ENCODE measurements around the gene PTPRD. TPM values are rescaled to one million over a fixed set of nuclear protein-coding genes. Genes with fewer than 3 reads are reported as not detected.

PTPRD gene
- total RNA-seq, 1 experiment from 2014 or later, result 69.6 TPM

DNA sequence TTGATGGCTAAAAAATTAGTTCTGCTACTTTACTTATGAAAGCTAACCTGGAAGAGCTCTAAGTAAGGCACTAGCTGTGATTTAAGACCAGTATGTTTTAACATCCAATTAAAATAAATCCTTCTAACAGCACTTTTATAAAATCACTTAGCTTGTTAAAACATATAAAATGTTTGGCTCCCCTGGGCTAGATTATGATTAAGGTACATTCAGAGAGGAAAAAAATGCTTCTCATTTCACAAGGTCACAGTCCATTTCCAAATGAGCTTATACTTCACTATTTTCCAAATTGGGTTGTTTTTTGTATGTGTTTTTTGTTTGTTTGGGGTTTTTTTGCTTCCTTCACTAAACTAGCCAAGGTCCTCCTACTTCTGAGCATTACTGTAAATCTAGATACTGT is 1938.3 kb downstream of the PTPRD start:
- H3K4me3 Mint-ChIP-seq, result no peak overlapping the region
- CTCF ChIA-PET, result interaction anchor here (0.6 to 1.9 kb wide), 7 partner anchors 10 to 1268 kb away, joined by 3 to 11 read pairs (median 4); no protein-coding TSS in a partner anchor
- no peaks in the 10 kb centered on the region for H3K36me3 Mint-ChIP-seq
- no peaks in the 10 kb centered on the region for H3K27me3 Mint-ChIP-seq (ENCODE audit: low read depth)
- no peak overlapping the region for H3K27ac Mint-ChIP-seq
- peaks cover 27% of the 10 kb centered on the region for H3K4me1 Mint-ChIP-seq
- POLR2A ChIA-PET, result no interaction called here
- H3K9me3 Mint-ChIP-seq, result no peaks in the 10 kb centered on the region
- no peak for DNase-seq (ENCODE audit: low spot score)
- TF ChIP-seq SMAD4 (CRISPR knock-in tag; IDR thresholded peaks at IDR 0.05), result no peak
- TF ChIP-seq, protein P1, sequence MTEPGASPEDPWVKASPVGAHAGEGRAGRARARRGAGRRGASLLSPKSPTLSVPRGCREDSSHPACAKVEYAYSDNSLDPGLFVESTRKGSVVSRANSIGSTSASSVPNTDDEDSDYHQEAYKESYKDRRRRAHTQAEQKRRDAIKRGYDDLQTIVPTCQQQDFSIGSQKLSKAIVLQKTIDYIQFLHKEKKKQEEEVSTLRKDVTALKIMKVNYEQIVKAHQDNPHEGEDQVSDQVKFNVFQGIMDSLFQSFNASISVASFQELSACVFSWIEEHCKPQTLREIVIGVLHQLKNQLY (CRISPR knock-in tag; IDR thresholded peaks at IDR 0.05), result no peak
- TF ChIP-seq, protein P2, sequence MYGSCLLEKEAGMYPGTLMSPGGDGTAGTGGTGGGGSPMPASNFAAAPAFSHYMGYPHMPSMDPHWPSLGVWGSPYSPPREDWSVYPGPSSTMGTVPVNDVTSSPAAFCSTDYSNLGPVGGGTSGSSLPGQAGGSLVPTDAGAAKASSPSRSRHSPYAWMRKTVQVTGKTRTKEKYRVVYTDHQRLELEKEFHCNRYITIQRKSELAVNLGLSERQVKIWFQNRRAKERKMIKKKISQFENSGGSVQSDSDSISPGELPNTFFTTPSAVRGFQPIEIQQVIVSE (CRISPR knock-in tag; IDR thresholded peaks at IDR 0.05; ENCODE audit: borderline replicate concordance), result no peak
- TF ChIP-seq PRRX2 (CRISPR knock-in tag; IDR thresholded peaks at IDR 0.05), result no peak
- TF ChIP-seq, protein P3, sequence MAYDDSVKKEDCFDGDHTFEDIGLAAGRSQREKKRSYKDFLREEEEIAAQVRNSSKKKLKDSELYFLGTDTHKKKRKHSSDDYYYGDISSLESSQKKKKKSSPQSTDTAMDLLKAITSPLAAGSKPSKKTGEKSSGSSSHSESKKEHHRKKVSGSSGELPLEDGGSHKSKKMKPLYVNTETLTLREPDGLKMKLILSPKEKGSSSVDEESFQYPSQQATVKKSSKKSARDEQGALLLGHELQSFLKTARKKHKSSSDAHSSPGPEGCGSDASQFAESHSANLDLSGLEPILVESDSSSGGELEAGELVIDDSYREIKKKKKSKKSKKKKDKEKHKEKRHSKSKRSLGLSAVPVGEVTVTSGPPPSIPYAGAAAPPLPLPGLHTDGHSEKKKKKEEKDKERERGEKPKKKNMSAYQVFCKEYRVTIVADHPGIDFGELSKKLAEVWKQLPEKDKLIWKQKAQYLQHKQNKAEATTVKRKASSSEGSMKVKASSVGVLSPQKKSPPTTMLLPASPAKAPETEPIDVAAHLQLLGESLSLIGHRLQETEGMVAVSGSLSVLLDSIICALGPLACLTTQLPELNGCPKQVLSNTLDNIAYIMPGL (CRISPR knock-in tag; IDR thresholded peaks at IDR 0.05), result no peak
- no peak for ATAC-seq

DNA sequence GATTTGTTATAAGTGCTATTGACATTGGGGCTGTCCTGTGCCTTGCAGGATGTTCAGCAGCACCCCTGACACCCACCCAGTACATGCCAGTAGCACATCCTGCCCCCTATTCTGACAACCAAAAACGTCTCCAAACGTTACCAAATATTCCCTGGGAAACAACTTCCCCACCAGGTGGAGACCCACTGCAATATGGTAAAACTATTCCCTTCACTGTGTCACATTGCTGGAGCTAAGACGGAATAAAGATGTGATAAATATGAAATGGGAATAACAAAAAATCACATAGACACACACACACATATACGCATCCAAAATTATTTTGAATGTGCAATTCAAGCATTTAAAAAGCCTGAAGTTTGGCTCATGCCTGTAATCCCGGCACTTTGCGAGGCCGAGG is 1939.0 kb downstream of the PTPRD start:
- CTCF ChIA-PET, result interaction anchor here (1.1 to 1.9 kb wide), 6 partner anchors 9 to 222 kb away, joined by 3 to 11 read pairs (median 4); no protein-coding TSS in a partner anchor
- Mint-ChIP-seq H3K27me3 (ENCODE audit: low read depth) (no peaks in the 10 kb centered on the region), H3K9me3 (no peaks in the 10 kb centered on the region), H3K4me3 (no peak overlapping the region), H3K27ac (no peak overlapping the region), H3K4me1 (peaks cover 21% of the 10 kb centered on the region), H3K36me3 (no peaks in the 10 kb centered on the region)
- no peak for DNase-seq (ENCODE audit: low spot score)
- TF ChIP-seq ZNF263 (CRISPR knock-in tag; IDR thresholded peaks at IDR 0.05; ENCODE audit: low read depth) (no peak), ZNF232 (CRISPR knock-in tag; IDR thresholded peaks at IDR 0.05) (no peak), TEAD4 (CRISPR knock-in tag; IDR thresholded peaks at IDR 0.05) (no peak), SP1 (CRISPR knock-in tag; conservative IDR thresholded peaks at IDR 0.05) (no peak), ZBTB21 (CRISPR knock-in tag; IDR thresholded peaks at IDR 0.05; ENCODE audit: borderline replicate concordance) (no peak), ZNF671 (CRISPR knock-in tag; IDR thresholded peaks at IDR 0.05) (no peak), SMAD3 (CRISPR knock-in tag; IDR thresholded peaks at IDR 0.05; ENCODE audit: borderline replicate concordance) (no peak), ETV6 (CRISPR knock-in tag; IDR thresholded peaks at IDR 0.05) (no peak), OVOL2 (CRISPR knock-in tag; IDR thresholded peaks at IDR 0.05; ENCODE audit: borderline replicate concordance) (no peak)
- TF ChIP-seq, protein P3 (CRISPR knock-in tag; IDR thresholded peaks at IDR 0.05), result no peak
- TF ChIP-seq, protein P4, sequence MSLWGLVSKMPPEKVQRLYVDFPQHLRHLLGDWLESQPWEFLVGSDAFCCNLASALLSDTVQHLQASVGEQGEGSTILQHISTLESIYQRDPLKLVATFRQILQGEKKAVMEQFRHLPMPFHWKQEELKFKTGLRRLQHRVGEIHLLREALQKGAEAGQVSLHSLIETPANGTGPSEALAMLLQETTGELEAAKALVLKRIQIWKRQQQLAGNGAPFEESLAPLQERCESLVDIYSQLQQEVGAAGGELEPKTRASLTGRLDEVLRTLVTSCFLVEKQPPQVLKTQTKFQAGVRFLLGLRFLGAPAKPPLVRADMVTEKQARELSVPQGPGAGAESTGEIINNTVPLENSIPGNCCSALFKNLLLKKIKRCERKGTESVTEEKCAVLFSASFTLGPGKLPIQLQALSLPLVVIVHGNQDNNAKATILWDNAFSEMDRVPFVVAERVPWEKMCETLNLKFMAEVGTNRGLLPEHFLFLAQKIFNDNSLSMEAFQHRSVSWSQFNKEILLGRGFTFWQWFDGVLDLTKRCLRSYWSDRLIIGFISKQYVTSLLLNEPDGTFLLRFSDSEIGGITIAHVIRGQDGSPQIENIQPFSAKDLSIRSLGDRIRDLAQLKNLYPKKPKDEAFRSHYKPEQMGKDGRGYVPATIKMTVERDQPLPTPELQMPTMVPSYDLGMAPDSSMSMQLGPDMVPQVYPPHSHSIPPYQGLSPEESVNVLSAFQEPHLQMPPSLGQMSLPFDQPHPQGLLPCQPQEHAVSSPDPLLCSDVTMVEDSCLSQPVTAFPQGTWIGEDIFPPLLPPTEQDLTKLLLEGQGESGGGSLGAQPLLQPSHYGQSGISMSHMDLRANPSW (CRISPR knock-in tag; conservative IDR thresholded peaks at IDR 0.05; ENCODE audit: low read depth), result no peak
- ATAC-seq, result peak; percentile 49; the same call in 1 of the 2 replicates
- POLR2A ChIA-PET, result no interaction called here

DNA sequence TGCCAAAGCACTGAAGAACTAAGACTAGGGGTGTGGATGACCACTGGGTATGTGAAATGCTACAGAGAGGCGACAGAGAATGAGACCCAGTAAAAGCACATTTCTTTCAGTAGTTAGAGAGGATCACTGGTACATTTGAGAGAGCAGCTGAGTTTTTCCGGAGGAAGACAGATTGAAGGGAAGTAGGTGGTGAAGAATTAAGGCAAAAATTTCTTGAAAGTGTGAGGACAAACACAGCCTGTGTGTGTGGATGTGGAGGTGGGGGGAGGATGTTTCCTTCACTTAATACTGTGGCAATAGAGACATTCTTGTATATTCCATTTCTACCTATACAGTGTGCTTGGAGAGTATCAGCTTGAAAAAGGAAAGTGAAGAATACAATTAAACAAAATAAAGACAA is 1942.1 kb downstream of the PTPRD start:
- ChIA-PET CTCF (no interaction called here), POLR2A (no interaction called here)
- Mint-ChIP-seq H3K27ac (no peak overlapping the region), H3K9me3 (no peaks in the 10 kb centered on the region), H3K27me3 (ENCODE audit: low read depth) (no peaks in the 10 kb centered on the region), H3K36me3 (no peaks in the 10 kb centered on the region), H3K4me3 (no peak overlapping the region), H3K4me1 (peaks cover 4% of the 10 kb centered on the region)
- no peak for ATAC-seq
- DNase-seq (ENCODE audit: low spot score), result no peak
- TF ChIP-seq EMX1 (CRISPR knock-in tag; IDR thresholded peaks at IDR 0.05) (no peak), ATF1 (CRISPR knock-in tag; IDR thresholded peaks at IDR 0.05) (no peak), TEAD1 (CRISPR knock-in tag; IDR thresholded peaks at IDR 0.05) (no peak)
- TF ChIP-seq, protein P5, sequence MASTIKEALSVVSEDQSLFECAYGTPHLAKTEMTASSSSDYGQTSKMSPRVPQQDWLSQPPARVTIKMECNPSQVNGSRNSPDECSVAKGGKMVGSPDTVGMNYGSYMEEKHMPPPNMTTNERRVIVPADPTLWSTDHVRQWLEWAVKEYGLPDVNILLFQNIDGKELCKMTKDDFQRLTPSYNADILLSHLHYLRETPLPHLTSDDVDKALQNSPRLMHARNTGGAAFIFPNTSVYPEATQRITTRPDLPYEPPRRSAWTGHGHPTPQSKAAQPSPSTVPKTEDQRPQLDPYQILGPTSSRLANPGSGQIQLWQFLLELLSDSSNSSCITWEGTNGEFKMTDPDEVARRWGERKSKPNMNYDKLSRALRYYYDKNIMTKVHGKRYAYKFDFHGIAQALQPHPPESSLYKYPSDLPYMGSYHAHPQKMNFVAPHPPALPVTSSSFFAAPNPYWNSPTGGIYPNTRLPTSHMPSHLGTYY (CRISPR knock-in tag; IDR thresholded peaks at IDR 0.05), result no peak
- TF ChIP-seq, protein P1 (CRISPR knock-in tag; IDR thresholded peaks at IDR 0.05), result no peak
- TF ChIP-seq, protein P6, sequence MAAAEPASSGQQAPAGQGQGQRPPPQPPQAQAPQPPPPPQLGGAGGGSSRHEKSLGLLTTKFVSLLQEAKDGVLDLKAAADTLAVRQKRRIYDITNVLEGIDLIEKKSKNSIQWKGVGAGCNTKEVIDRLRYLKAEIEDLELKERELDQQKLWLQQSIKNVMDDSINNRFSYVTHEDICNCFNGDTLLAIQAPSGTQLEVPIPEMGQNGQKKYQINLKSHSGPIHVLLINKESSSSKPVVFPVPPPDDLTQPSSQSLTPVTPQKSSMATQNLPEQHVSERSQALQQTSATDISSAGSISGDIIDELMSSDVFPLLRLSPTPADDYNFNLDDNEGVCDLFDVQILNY (CRISPR knock-in tag; IDR thresholded peaks at IDR 0.05), result no peak
